Mesenteric fat pad (tissue), 1 donor: ENCODE measurements around the gene ULK4. TPM values are rescaled to one million over a fixed set of nuclear protein-coding genes. Genes with fewer than 3 reads are reported as not detected.
"Not testable (repeated sequence)": the region's sequence is repeated elsewhere in the genome, so short reads cannot be mapped to it uniquely, and the experiment has no call there.

Experiments
- DNase-seq: peaks from one replicate; pipeline ENCODE4 v3.0.0-alpha.2; 2020; ENCODE audit warnings: low spot score
- total RNA-seq: library from RNA; stranded (reverse); fragmentation: NEBNext Ultra II Directional; extraction: Animal tissue kit (Norgen Biotek cat#: 25700); gene quantifications from one replicate; pipeline ENCODE4 v1.2.1, GENCODE V29; 2021
- donor health status: DM: yes; HTN: yes; CAD: no.

The ULK4 gene
- total RNA-seq, 1 donor from 2014 or later = 7.9 TPM

- DNase-seq = no peak
Observed at GRCh38 chr3:41960826-41961750, 815 bp downstream of the ULK4 start.

- DNase-seq = no peak
Observed at GRCh38 chr3:41956574-41956973, 5.3 kb downstream of the ULK4 start.

DNA sequence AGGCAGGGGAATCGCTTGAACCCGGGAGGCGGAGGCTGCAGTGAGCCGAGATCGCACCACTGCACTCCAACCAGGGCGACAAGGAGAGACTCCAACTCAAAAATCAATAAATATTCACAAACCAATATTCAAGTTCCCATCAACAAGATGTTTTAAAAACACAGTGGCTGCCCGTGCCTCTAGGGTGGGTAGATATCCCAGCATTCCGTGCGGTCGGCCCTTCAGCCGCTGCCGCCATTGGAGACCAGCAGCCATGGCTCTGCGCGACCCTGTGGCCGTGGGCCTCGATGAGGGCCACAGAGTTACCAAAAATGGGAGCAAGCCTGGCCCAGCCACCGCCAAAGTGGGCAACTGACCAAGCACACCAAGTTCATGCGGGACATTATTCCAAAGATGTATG, 6.7 kb downstream of the ULK4 start:
- no peak for DNase-seq

DNA sequence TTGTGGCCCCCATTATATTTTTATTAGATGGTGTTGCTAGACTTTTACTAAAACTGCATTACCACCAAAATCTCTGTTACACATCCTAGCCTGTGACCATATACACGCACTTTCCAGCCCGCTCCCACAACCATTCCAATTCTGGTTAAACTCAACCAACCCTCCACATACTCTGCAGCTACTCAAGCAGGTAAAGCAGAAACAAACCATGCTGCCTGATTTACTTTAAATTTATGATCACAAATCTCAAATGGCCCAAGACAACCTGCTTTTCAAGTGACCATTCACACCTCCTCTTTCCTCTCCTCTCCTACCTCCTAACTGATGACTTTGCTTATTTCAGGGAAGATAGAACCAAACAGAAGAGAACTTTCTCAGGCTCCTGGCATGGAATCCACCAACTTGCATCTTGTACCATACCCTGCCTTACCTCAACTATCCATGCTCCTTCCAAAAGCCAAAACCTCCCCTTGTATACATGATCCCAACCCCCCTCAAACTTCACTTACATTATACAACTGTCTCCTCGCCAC, 18.5 kb downstream of the ULK4 start:
- DNase-seq = no peak

GRCh38 chr3:41940393-41940792, 21.5 kb downstream of the ULK4 start:
- DNase-seq = no peak

- DNase-seq = no peak
Observed at GRCh38 chr3:41936384-41936783, 25.5 kb downstream of the ULK4 start.

DNA sequence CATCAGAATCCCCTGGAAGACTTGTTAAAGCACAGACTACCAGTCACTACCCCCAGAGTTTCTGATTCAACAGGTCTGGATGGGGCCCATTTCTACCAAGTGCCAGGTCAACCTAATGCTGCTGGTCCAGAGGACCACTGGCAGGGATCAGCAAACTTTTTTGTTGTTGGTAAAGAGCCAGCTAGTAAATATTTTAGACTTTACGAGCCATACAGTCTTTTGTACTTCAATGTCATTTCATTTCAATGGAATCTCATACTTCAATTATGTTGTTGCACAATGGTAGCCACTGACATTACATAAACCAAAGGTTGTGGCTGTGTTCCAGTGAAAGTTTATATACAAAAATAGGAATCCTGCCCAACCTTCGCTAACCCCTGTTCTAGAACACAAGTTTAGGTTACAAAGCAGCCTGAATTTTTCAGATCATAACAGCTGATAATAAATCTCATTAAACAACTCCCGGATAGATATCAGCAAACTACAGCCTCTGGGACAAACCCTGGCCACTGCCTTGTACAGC, 28.7 kb downstream of the ULK4 start:
- DNase-seq = no peak

GRCh38 chr3:41932464-41932863, 29.4 kb downstream of the ULK4 start:
- DNase-seq = no peak

DNA sequence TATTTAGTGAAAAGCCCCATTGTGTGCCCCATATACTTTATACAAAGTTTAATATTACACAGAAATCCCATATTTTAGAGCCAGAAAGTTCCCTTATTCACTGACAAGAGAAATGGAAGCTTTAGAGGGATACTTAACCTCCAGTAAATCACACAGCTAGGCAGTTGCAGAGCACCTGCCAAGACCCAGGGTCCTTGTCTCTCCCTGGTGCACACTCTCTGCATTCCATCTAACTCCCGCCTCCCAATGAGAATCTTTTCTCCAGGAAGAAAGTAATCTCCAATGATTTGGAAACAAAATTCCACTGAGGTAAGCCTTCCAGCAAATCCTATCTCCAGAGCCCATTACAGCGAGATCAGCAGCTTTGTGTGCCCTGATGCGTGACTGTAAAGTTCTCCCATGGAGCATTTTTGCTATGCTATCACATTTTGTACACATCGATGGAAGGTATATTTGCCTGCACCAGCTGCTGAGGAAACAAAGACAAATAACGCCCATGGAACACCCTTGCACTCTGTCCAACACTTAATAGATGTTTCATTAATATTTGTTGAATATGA, 41.4 kb downstream of the ULK4 start:
- no peak for DNase-seq

GRCh38 chr3:41915353-41915752, 46.5 kb downstream of the ULK4 start:
- DNase-seq = no peak

GRCh38 chr3:41912280-41912679, 49.6 kb downstream of the ULK4 start:
- no peak for DNase-seq

GRCh38 chr3:41907330-41908073, 54.4 kb downstream of the ULK4 start:
- no peak for DNase-seq

- DNase-seq = no peak
Observed at GRCh38 chr3:41900265-41900664, 61.6 kb downstream of the ULK4 start.

DNA sequence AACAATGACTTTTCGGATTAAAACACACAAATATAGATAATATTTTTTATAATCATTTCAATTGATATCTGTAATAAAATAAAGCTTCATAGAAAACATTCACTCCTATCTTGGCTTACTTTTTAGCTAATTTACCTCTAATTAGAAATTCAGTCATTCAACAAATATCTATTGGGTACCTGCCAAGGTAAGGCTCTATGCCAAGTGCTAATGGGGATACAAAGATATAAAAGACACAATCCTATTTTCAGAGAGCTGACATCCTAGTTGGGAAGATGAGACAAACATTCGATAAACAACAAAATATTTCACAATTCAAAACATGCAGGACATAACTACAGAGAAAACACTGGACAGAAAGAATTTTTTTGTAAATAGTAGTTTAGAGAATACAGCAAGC, 63.3 kb downstream of the ULK4 start:
- no peak for DNase-seq

DNA sequence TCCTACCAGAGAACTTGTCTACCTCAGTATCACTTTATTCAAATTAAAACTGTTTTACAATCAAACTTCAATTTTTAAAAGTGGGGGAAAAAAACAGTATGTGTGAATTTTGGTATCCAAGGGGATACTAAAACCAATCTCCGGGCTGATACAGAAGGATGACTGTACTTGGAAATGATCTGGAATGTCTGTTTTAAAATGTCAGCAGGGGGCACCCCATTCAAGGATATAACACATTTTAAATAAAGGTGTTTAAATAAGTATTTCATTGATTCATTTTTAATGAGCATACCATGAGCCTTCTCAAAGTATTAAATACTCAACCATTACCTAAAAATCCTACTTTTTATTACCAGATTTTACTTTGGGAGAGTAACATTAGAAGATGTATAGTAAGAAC, 67.9 kb downstream of the ULK4 start:
- DNase-seq = no peak

- DNase-seq = no peak
Observed at GRCh38 chr3:41888368-41889076, 73.4 kb downstream of the ULK4 start.

DNA sequence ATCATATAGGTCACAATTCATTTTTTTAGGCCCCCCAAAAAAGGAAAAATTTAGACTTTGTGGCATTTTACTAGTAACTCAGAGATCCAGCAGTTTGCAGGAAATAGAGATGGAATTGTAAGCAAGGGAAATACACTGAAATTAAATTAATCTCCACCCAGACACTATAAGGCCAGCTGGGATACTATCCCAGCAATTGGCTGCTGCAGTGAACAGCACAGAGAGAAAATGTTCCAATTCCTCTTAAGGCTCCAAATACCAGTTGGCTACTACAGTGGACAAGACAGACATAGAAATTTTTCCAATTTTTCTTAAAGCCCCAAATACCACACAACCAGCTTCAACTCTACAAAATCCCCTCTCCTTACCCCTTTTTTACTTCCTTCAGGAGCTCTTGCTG, 78.9 kb downstream of the ULK4 start:
- no peak for DNase-seq

DNA sequence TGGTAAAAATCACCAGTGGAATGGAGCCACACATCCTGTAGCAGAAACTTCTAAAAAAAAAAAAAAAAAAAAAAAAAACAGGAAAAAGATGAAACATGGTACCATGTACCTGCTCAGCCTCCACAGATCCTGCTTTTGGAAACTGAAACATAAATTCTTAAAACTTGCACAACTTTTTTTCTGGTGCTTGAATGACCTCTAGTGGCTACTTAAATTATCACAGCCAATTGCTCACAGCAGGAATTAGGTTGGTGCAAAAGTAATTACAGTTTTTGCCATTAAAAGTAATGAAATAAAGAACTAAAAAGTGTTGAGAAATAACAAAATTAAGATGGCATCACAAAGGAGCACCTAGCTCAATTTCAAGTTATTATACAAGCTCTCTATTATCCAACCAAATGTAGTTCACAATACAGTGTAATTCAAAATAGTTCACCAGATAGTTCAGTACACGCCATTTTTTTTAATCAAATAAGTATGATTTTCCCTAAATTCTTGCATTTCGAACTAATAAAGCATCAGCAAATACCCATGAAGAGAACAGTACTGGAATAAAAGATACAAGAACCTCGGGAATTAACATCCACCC, 80.6 kb downstream of the ULK4 start:
- DNase-seq = no peak

GRCh38 chr3:41880387-41880786, 81.5 kb downstream of the ULK4 start:
- no peak for DNase-seq

GRCh38 chr3:41877741-41878140, 84.2 kb downstream of the ULK4 start:
- not testable (repeated sequence) for DNase-seq

DNA sequence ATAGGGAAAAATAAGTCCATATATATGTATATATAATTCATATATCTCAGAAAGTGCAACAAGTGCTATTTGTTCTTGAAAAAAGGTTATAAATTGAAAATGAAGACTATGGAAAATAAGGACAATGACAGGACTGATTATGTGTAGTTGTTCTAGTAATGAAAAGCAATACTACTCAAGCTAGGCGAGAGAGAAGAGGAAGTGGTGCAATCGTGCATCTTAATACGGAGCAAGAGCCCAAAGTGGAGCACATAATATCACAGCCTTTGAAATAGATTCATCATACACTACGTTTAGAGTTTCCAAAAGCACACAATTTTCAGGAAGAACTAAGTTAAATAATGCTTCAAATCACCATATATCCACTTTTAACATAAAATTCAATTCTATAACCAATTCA, 87.9 kb downstream of the ULK4 start:
- no peak for DNase-seq
